OCI-LY1 (cell line): ENCODE measurements around the gene CROCC.
"Not testable (repeated sequence)": the region's sequence is repeated elsewhere in the genome, so short reads cannot be mapped to it uniquely, and the experiment has no call there.

ENCODE experiments used
- EZH2 ChIP-seq: fragments of 200-600 bp; sonication (generic), shearing (Covaris generic); IDR thresholded peaks from 2 replicates; pipeline ENCODE4 v1.8.0; 2017; ENCODE audit warnings: borderline replicate concordance, mixed run types, mild to moderate bottlenecking, antibody characterized with exemption, low read length, moderate library complexity, mixed read lengths
- TF ChIP-seq, protein P1 (sequence below): fragments of 200-600 bp; sonication (generic), shearing (Covaris generic); IDR thresholded peaks from 2 replicates; pipeline ENCODE4 v1.5.1; 2017; ENCODE audit warnings: mild to moderate bottlenecking, antibody characterized with exemption, low read length, moderate library complexity, mixed read lengths

DNA sequence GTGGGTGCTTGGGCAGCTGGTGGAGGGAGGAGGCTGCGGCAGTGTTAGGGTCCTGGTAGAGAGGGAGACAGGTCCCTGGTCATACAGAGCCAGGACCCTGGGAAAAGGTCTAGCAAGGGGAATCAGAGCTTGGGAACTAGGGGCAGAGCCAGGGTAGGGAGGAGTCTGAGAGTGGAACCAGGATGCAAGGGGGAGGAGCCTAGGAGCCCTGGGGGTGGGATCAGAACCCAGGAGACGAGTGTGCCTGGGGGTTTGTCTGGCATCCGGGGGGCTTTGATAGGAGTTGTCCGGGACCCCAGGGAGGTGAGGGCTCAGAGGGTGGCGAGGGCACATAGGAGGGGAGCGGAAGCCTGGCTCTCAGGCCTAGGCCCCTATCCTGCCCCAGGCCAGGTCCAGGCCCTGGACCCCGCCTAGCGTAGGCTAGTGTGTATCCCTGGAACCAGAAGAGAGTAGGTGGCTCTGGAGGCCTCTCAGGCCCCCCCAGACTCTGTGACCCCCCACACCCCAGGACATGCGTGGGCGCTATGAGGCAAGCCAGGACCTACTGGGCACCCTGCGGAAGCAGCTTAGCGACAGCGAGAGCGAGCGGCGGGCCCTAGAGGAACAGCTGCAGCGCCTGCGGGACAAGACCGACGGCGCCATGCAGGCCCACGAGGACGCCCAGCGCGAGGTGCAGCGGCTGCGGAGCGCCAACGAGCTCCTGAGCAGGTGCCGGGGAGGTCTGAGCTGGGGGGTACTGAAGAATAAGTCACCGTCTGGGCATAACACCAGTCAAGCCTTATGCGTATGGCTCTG, 17.9 kb downstream of the CROCC start:
- TF ChIP-seq EZH2 = not testable (repeated sequence)
- TF ChIP-seq, protein P1, sequence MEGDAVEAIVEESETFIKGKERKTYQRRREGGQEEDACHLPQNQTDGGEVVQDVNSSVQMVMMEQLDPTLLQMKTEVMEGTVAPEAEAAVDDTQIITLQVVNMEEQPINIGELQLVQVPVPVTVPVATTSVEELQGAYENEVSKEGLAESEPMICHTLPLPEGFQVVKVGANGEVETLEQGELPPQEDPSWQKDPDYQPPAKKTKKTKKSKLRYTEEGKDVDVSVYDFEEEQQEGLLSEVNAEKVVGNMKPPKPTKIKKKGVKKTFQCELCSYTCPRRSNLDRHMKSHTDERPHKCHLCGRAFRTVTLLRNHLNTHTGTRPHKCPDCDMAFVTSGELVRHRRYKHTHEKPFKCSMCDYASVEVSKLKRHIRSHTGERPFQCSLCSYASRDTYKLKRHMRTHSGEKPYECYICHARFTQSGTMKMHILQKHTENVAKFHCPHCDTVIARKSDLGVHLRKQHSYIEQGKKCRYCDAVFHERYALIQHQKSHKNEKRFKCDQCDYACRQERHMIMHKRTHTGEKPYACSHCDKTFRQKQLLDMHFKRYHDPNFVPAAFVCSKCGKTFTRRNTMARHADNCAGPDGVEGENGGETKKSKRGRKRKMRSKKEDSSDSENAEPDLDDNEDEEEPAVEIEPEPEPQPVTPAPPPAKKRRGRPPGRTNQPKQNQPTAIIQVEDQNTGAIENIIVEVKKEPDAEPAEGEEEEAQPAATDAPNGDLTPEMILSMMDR = not testable (repeated sequence)
